Neural cell (in vitro differentiated cells): ENCODE data around the gene IL6R. TPM values are rescaled to one million over a fixed set of nuclear protein-coding genes. Genes with fewer than 3 reads are reported as not detected.

Experiments
- H2AFZ ChIP-seq: fragments of 200-600, 300-800 bp; sonication (generic), shearing (Covaris generic); 2 replicates; pipeline ENCODE4 v1.6.0; 2014; ENCODE audit warnings: low read depth, mild to moderate bottlenecking, antibody characterized with exemption, low read length, moderate library complexity
- H3F3A ChIP-seq: fragments of 200-600 bp; shearing (Covaris generic); 2 replicates; pipeline ENCODE4 v1.6.1; 2016; ENCODE audit warnings: mild to moderate bottlenecking, moderate library complexity, mixed read lengths, antibody characterized with exemption, low read length; ENCODE audit not compliant: insufficient read depth, poor library complexity, severe bottlenecking
- H3K27ac ChIP-seq: fragments of 200-600, 300-800 bp; sonication (generic), shearing (Covaris generic); 2 replicates; pipeline ENCODE4 v1.5.1; 2014; ENCODE audit warnings: mild to moderate bottlenecking, low read length, moderate library complexity
- H3K27me3 ChIP-seq: fragments of 300-800, 200-600 bp; sonication (generic), shearing (Covaris generic); 2 replicates; pipeline ENCODE4 v1.6.0; 2014; ENCODE audit warnings: mild to moderate bottlenecking, low read depth, low read length, moderate library complexity; ENCODE audit not compliant: insufficient read depth
- H3K36me3 ChIP-seq: fragments of 300-800, 200-600 bp; sonication (generic), shearing (Covaris generic); 2 replicates; pipeline ENCODE4 v1.5.1; 2014; ENCODE audit warnings: mild to moderate bottlenecking, antibody characterized with exemption, low read length, moderate library complexity; ENCODE audit not compliant: insufficient read depth
- H3K4me2 ChIP-seq: fragments of 300-800, 200-600 bp; sonication (generic), shearing (Covaris generic); 2 replicates; pipeline ENCODE4 v1.6.0; 2014; ENCODE audit warnings: mild to moderate bottlenecking, low read length
- H3K4me3 ChIP-seq: fragments of 300-800, 200-600 bp; sonication (generic), shearing (Covaris generic); 2 replicates; pipeline ENCODE4 v1.5.1; 2014; ENCODE audit warnings: mild to moderate bottlenecking, low read length, moderate library complexity
- H3K79me2 ChIP-seq: fragments of 200-600 bp; shearing (Covaris generic); replicated peaks from 2 replicates; pipeline ENCODE4 v1.6.0; 2014; ENCODE audit warnings: mild to moderate bottlenecking, low read length, moderate library complexity; ENCODE audit not compliant: insufficient read depth
- H3K9ac ChIP-seq: fragments of 300-800, 200-600 bp; sonication (generic), shearing (Covaris generic); 2 replicates; pipeline ENCODE4 v1.6.1; 2016; ENCODE audit warnings: mild to moderate bottlenecking, low read length, mixed read lengths
- H3K9me2 ChIP-seq: fragments of 200-600 bp; shearing (Covaris generic); 2 replicates; pipeline ENCODE4 v1.6.1; 2016; ENCODE audit warnings: mild to moderate bottlenecking, low read length, mixed read lengths; ENCODE audit not compliant: insufficient read depth
- H3K9me3 ChIP-seq: fragments of 200-600, 300-800 bp; sonication (generic), shearing (Covaris generic); 2 replicates; pipeline ENCODE4 v1.6.1; 2016; ENCODE audit warnings: mild to moderate bottlenecking, mixed run types, low read length, moderate library complexity, mixed read lengths
- H4K20me1 ChIP-seq: fragments of 200-600 bp; shearing (Covaris generic); 2 replicates; pipeline ENCODE4 v1.6.1; 2016; ENCODE audit warnings: mild to moderate bottlenecking, mixed run types; ENCODE audit not compliant: insufficient read depth
- EP300 ChIP-seq: fragments of 450-650 bp; conservative IDR thresholded peaks from 2 replicates; pipeline ENCODE4 v1.6.1; 2014; ENCODE audit warnings: antibody characterized with exemption, mild to moderate bottlenecking, moderate library complexity; ENCODE audit not compliant: poor library complexity, severe bottlenecking
- EZH2 ChIP-seq: fragments of 200-600, 300-800 bp; shearing (Covaris generic), sonication (generic); IDR thresholded peaks from 2 replicates; pipeline ENCODE4 v1.6.1; 2014; ENCODE audit warnings: antibody characterized with exemption, low read length, borderline replicate concordance, mild to moderate bottlenecking; ENCODE audit not compliant: insufficient read depth, poor library complexity, severe bottlenecking
- MXI1 ChIP-seq: fragments of 450-650 bp; conservative IDR thresholded peaks from 2 replicates; pipeline ENCODE4 v1.6.1; 2014; ENCODE audit warnings: antibody characterized with exemption, mild to moderate bottlenecking; ENCODE audit not compliant: poor library complexity, severe bottlenecking
- POLR2AphosphoS5 ChIP-seq: IDR thresholded peaks from 2 replicates; pipeline ENCODE4 v1.6.1; 2012
- RAD21 ChIP-seq: fragments of 450-650 bp; conservative IDR thresholded peaks from 2 replicates; pipeline ENCODE4 v1.6.1; 2014; ENCODE audit warnings: antibody characterized with exemption, mild to moderate bottlenecking, moderate library complexity
- SMC3 ChIP-seq: fragments of 450-650 bp; conservative IDR thresholded peaks from 2 replicates; pipeline ENCODE4 v1.6.1; 2014; ENCODE audit warnings: antibody characterized with exemption, mild to moderate bottlenecking, moderate library complexity; ENCODE audit not compliant: poor library complexity
- TAF1 ChIP-seq: IDR thresholded peaks from 2 replicates; pipeline ENCODE4 v1.6.1; 2012; ENCODE audit warnings: low read depth
- polyA plus RNA-seq: library from polyadenylated mRNA; depleted of rRNA; stranded (reverse); fragments of >200 nt; gene quantifications from 2 replicates; pipeline ENCODE4 v1.2.3, GENCODE V29; 2014
- TF ChIP-seq, protein P1 (sequence below): fragments of 450-650 bp; IDR thresholded peaks from 2 replicates; pipeline ENCODE4 v1.5.1; 2014; ENCODE audit warnings: antibody characterized with exemption, mild to moderate bottlenecking, moderate library complexity; ENCODE audit not compliant: poor library complexity, severe bottlenecking
- TF ChIP-seq, protein P2 (sequence below): IDR thresholded peaks from 2 replicates; pipeline ENCODE4 v1.6.1; 2012; ENCODE audit warnings: borderline replicate concordance

The IL6R gene
- polyA plus RNA-seq, 1 donor from 2014 or later = not detected

DNA sequence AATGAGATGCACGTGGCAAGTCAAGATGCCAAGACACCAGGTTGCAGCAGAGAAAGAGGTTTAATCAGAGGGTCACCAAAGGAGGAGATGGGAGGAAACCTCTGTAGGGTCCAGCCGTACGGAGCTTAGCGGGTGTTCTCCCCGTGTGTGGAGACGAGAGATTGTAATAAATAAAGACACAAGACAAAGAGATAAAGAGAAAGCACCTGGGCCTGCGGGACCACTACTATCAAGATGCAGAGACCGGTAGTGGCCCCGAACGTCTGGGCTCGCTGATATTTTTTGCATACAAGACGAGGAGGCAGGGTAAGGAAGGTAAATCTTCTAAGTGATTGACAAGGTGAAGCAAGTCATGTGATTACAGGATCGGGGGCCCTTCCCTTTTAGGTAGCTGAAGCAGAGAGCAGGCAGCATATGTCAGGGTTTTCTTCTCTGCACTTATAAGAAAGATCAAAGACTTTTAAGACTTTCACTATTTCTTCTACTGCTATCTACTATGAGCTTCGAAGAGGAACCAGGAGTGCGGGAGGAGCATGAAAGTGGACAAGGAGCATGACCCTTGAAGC lies 55.6 kb downstream of the IL6R start:
- no peaks in the 10 kb centered on the region for H3K36me3 ChIP-seq
- H4K20me1 ChIP-seq = no peaks in the 10 kb centered on the region
- H3K27ac ChIP-seq = no peak overlapping the region
- no peak overlapping the region for H2AFZ ChIP-seq
- H3K79me2 ChIP-seq = no peaks in the 10 kb centered on the region
- H3K9ac ChIP-seq = no peak overlapping the region
- no peak overlapping the region for H3K4me2 ChIP-seq
- H3F3A ChIP-seq = no peaks in the 10 kb centered on the region
- no peaks in the 10 kb centered on the region for H3K9me2 ChIP-seq
- no peak overlapping the region for H3K4me3 ChIP-seq
- TF ChIP-seq MXI1 (no peak), EZH2 (no peak), TAF1 (no peak), SMC3 (no peak), POLR2AphosphoS5 (no peak)
- TF ChIP-seq, protein P1, sequence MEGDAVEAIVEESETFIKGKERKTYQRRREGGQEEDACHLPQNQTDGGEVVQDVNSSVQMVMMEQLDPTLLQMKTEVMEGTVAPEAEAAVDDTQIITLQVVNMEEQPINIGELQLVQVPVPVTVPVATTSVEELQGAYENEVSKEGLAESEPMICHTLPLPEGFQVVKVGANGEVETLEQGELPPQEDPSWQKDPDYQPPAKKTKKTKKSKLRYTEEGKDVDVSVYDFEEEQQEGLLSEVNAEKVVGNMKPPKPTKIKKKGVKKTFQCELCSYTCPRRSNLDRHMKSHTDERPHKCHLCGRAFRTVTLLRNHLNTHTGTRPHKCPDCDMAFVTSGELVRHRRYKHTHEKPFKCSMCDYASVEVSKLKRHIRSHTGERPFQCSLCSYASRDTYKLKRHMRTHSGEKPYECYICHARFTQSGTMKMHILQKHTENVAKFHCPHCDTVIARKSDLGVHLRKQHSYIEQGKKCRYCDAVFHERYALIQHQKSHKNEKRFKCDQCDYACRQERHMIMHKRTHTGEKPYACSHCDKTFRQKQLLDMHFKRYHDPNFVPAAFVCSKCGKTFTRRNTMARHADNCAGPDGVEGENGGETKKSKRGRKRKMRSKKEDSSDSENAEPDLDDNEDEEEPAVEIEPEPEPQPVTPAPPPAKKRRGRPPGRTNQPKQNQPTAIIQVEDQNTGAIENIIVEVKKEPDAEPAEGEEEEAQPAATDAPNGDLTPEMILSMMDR = no peak
- TF ChIP-seq, protein P2, sequence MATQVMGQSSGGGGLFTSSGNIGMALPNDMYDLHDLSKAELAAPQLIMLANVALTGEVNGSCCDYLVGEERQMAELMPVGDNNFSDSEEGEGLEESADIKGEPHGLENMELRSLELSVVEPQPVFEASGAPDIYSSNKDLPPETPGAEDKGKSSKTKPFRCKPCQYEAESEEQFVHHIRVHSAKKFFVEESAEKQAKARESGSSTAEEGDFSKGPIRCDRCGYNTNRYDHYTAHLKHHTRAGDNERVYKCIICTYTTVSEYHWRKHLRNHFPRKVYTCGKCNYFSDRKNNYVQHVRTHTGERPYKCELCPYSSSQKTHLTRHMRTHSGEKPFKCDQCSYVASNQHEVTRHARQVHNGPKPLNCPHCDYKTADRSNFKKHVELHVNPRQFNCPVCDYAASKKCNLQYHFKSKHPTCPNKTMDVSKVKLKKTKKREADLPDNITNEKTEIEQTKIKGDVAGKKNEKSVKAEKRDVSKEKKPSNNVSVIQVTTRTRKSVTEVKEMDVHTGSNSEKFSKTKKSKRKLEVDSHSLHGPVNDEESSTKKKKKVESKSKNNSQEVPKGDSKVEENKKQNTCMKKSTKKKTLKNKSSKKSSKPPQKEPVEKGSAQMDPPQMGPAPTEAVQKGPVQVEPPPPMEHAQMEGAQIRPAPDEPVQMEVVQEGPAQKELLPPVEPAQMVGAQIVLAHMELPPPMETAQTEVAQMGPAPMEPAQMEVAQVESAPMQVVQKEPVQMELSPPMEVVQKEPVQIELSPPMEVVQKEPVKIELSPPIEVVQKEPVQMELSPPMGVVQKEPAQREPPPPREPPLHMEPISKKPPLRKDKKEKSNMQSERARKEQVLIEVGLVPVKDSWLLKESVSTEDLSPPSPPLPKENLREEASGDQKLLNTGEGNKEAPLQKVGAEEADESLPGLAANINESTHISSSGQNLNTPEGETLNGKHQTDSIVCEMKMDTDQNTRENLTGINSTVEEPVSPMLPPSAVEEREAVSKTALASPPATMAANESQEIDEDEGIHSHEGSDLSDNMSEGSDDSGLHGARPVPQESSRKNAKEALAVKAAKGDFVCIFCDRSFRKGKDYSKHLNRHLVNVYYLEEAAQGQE = no peak
- no peaks in the 10 kb centered on the region for H3K27me3 ChIP-seq
- no peaks in the 10 kb centered on the region for H3K9me3 ChIP-seq

DNA sequence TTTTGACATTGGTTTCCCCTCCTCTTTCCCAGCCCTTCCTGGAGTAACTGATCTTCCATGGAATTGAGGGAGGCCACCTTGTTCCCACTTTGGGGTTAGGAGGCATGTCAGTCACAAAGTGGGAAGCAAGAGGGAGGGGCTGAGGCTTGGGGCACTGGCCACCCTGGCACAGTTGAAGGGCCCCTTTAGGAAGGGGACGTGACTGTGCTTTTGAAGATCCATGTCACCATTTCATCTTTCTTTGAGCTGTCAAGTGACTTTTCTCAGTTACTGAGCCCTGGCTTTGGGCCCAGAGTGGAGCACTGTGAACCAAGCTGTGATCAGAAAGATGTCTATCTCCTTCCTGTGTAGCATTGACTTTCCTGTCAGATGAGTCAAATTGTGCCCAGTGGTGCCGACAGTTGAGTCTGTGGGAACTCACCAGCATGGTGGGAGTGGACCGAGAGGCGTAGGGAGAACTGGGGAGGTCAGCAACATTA lies 58.4 kb downstream of the IL6R start:
- Histone ChIP-seq H3K9me2 (no peaks in the 10 kb centered on the region), H4K20me1 (no peaks in the 10 kb centered on the region), H3K4me2 (no peak overlapping the region), H3K27me3 (no peaks in the 10 kb centered on the region), H3K4me3 (no peak overlapping the region), H3K27ac (no peak overlapping the region), H3K9ac (no peak overlapping the region), H3K79me2 (no peaks in the 10 kb centered on the region), H3K36me3 (no peaks in the 10 kb centered on the region), H3K9me3 (no peaks in the 10 kb centered on the region), H3F3A (no peaks in the 10 kb centered on the region), H2AFZ (no peak overlapping the region)
- TF ChIP-seq EZH2 (no peak), RAD21 (no peak), SMC3 (no peak), MXI1 (no peak), POLR2AphosphoS5 (no peak), TAF1 (no peak), EP300 (no peak)
- TF ChIP-seq, protein P2 = no peak
- TF ChIP-seq, protein P1 = no peak
